Ramos (cell line): ENCODE data around the gene BPIFB6.

Experiments used
- in situ Hi-C: fragments of 300-500 bp; cut with MboI; formaldehyde crosslinking; loops from one replicate; pipeline ENCODE4 v1.14.3; 2022; ENCODE audit warnings: low sequenced_read_pairs; ENCODE audit not compliant: unreplicated experiment

Gene BPIFB6, protein sequence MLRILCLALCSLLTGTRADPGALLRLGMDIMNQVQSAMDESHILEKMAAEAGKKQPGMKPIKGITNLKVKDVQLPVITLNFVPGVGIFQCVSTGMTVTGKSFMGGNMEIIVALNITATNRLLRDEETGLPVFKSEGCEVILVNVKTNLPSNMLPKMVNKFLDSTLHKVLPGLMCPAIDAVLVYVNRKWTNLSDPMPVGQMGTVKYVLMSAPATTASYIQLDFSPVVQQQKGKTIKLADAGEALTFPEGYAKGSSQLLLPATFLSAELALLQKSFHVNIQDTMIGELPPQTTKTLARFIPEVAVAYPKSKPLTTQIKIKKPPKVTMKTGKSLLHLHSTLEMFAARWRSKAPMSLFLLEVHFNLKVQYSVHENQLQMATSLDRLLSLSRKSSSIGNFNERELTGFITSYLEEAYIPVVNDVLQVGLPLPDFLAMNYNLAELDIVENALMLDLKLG

DNA sequence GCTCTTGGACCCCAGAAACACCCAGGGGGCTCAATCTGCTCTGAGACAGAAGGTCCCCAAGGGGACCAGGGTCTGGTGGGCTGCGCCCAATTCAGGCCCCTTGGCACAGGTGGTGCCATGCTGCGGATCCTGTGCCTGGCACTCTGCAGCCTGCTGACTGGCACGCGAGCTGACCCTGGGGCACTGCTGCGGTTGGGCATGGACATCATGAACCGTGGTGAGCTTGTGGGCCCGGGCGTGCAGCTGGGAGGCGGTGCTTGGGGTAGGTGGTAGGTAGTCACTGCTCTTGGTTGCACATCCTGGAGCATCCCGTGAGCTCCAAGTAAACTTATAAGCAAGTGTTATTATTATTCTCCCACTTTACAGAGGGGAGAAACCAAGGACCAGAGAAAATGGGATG lies at the start of gene BPIFB6:
Gene BPIFB6, plus strand, starts transcription at position 118 of the 400 bp plus-strand sequence. Its CDS starts 0 bp downstream, at position 118.
- in situ Hi-C loops, result no loop called here

DNA sequence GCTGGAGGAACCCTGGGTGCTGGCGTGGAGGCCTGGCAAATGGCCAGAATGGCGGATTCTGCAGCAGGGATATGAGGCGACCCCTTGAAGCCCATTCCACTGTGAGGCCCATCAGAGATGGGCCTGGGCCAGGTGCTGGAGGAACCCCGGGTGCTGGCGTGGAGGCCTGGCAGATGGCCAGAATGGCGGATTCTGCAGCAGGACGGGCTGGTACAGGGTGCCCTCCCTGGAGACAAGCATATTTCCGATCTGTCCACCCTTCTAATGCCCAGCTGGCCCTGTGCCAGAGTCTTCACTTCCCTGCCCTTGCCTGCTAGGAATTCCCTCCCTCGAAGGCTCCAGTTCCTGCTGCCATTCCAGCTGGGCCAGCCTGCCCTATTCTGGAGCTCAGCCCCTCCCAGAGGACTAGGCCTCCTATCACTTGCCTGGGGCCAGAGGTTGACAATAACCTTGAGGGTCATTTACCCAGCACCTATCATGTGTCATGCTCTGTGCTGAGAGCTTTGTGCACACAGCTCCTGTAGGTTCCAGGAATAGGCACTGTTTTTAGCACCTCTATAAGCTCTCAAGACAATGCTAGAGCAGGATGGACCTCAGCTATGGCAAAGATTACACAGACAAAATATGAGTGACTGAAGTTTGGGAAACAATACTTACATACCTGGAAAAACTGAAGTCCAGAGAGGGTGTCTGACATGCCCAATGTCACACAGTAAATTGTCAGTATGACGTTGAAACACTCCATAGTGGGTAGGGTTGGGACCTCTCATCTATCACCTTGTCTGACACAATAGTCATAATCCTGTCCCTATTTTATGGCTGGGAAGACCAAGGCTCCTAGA lies 48.6 kb upstream of the BPIFB6 start:
- in situ Hi-C loops, result no loop called here

DNA sequence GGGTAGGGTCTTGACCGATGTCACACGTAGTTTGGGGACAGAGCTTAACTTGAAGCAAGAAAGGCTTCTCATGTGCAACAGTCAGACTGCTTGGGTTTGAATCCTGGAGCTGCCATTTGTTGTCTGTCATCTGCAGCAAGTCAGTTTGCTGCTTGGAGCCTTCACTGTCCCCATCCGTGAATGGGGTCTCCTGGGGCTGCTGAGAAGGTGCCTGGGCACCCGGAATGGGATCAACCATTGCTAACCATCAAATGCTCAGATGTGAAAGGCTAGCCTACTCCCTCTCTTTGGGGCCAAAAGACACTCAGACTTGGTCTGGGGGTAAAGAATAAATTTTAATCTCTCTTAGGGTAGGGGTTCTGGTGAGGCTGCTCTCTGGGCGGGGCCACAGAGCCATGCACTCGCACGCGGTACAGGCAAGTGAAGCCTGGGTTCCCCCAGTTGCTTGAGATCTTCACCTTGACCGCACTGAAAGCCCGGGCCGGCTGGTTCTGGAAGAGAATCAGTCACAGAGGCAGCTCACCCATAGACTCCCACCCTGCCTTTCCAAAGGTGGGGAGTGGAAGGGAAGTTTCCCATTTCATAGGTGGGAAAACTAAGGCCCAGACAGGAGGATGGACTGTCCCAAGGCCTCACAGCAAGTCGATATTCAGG lies 47.9 kb upstream of the BPIFB6 start:
- in situ Hi-C loops, result no loop called here

DNA sequence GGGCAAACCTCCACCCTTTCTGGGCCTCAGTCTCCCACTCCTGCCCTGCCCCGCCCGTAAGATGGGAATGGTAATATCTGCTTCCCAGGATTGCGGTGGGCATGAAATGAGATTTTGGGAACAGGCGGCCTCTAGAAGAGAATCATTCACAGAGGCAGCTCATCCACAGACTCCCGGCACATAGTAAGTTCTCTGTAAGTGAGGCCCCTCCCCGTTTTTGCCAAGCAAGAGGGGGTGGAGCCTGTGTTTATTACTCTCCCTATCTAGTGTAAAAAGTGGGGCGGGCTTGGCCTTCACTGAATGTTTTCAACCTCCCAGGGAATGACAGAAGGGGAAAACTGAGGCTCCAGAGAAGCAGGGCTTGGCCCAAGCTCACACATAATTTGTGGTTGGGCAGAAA lies 47.3 kb upstream of the BPIFB6 start:
- in situ Hi-C loops, result no loop called here

DNA sequence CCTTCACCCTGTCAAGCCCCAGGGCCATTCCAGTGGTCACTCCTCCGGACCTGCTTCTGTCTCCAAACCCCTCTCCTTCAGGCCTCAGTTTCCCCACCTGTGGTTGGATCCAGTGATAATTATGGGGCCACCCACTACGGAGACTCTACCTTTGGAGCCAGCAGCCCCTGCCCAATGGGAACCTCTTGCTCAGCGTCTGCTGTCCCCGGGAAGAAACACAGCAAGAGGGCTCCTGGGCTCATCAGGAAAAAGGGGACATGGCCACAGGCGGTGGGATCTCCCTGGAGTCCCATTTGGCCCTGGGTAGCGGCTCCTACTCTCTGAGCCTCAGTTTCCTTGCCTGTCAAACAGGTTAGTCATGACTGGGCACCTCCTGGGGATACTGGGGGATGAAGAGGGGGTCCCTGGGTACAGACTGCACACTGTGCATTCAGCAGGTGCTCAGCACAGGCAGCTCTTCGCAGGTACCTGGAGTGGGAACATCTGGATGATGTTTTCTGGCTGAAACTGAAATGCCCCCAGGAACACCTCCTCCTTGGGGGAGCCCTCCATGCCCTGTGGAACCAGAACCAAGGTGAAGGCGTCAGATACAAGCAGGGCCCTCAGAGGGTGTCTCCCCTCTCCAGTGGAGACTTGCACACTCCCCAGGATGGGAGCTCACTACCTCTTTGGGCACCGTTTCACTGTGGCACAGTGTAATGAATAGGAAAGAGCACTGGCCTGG lies 46.7 kb upstream of the BPIFB6 start:
- in situ Hi-C loops, result no loop called here

DNA sequence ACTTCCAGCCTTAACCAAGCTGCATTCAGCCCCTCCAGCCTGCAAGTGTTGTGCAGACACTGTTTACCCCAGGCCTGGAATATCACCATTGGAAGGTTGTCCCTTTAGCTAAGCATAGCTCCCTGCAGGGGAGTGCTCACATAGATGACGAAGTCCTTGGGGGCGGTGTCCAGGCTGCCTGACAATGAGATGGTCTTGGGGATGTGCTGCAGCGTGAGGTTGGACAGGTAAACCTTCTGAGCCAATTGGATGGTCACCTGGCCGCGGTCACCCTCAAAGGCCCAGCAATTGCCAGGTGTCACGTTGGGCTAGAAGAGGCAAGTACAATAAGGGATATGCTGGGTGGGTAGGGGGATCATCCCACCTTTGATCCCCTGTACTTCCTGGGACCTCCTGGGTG lies 45.9 kb upstream of the BPIFB6 start:
- in situ Hi-C loops, result no loop called here

DNA sequence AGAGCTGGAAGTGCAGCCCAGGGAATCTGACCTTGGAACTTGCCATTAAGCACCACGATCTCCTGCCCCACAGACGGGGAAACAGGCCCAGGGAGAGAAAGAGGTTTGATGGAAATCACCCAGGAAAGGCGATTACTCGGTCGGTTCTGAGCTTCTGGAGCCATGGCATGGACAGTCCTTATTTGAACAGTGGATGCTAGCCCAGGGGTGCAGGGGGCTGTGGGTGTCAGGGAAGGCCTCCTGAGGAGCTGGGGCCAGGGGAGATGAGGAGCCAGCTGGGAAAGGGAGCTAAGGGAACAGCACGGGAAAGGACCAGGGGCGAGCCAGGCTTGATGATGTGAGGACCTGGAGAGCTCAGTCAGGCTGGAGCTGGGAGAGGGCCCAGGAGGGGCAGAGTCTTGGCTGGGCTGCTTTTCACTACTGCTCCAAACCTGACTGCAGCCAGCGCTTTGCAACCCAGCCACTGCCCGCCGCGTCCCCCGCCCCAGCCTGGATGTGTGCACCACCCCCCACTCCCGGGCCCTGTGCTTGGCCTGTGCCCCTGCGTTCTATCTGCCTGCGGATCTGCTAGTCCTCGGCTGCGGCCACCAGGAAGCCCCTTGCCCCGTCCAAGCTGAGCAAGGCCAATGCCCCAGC lies 45.0 kb upstream of the BPIFB6 start:
- in situ Hi-C loops, result no loop called here

DNA sequence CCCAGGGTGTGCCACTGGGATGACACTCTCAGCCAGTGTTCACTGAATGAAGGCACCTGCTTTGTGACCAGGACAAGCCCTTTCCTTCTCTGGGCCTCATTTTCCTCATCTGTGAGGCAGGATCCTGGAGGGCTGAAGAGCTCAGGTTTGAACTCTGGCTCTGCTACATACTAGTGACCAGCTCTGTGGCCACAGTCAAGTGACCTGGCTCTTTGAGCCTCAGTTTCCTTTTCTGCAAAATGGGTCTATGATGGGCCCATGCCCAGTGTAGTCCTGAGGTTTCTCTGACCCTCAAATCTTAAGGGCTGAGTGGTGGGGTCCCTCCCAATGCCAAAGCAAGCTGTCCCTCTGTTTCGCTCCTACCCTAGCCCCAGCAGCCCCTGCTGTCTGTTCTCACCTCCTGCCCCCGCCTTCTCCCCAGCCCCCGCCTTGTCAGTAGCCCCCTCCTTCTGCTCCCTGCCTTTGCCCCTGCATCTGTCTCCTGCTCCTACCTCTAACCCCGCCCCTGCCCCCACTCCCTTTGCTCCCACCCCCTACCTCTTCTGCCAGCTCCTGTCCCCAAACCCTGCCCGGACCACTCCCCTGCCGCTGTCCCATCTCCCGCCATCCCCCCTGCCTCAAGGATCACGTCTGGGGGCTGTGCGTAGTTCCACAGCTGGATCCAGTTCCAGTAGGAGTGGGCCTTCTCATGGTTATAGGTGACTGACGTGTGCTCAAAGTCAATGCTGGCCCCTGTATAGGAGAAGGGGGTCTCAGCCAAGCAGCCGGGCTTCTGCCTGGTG lies 44.2 kb upstream of the BPIFB6 start:
- in situ Hi-C loops, result no loop called here

DNA sequence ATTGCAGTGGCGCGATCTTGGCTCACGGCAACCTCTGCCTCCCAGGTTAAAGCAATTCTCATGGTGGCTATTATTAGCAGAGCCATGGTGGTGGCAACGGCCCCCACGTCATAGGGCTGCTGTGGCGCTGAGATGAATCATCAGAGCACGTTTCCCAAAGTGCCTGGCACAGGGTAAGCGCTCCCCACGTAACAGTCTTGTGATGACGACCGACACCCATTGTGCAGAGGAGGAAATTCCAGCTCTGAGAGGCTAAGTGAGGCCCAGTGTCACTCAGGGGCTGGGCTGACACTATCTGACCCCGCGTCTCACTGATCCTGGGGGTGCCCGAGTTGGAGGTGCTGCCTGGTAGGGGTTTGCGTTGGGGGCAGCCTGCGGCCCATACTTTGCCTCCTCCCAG lies 43.4 kb upstream of the BPIFB6 start:
- in situ Hi-C loops, result no loop called here

DNA sequence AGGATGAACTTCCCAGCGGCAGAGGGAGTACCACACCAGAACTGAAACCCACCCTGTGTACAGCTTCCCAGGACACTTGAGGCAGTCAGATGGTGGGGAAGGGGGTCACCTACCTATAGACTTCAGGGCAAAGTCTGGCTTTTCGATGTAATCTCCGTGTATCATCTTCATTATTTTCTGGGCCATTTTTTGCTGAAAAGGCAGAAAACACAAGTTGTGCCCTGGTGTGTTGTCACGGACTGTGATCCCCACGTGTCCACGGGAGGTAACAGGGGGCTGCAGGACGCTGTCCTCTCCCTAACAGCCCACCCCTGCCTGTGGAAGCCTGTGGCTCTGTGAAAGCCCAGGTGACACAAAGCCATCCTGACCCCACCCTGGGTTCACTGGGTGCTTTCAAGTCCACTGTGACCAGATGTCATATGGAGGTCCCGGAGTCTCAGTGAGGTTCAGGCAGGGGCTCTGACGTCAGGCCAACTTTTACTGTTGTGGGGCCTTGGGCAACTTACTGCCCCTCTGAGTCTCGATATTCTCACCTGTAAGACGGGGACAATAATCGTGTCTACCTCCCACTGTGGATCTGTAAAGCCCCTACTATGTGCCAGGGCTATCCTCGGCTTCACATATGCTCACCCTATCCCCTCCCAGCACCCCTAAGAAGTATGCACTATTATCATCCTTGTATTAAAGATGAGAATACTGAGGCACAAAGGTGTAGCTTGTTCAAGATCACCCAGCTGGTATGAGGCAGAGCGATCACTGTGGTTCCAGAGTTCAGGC lies 41.8 kb upstream of the BPIFB6 start:
- in situ Hi-C loops, result no loop called here

DNA sequence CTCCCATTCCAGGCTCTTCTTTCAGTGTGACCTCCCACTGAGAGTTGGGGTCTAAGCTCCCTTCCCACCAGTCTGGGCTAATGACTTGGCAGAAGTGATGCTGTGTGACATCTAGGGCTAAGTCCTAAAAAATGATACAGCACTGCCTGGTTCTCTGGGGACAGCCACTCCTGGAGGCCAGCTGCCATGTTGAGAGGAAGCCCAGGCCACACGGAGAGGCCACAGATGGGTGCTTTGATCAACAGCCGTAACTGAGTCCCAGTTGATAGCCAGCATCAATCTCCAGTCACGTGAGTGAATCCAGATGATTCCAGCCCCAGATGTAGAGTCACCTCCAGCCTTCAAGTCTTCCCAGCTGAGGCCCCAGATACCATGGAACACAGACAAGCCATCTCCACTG lies 41.0 kb upstream of the BPIFB6 start:
- in situ Hi-C loops, result no loop called here

DNA sequence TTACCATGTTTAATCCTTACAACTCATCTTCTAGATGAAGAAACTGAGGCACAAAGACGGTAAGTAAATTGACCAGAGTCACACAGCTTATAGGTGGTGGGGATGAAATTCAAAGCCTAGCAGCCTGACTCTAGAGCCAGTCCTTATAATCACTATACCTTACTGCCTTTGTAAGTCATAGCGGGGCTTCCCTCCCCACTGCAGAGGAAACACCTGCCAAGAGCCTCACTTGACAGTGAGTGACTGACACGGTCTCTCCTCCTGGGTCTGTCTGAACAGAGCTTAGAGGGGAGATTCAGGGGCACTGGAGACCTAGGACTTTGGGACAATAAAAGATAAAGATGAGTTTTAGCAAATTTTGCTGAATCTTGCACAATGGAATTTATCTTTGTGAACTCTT lies 40.1 kb upstream of the BPIFB6 start:
- in situ Hi-C loops, result no loop called here

DNA sequence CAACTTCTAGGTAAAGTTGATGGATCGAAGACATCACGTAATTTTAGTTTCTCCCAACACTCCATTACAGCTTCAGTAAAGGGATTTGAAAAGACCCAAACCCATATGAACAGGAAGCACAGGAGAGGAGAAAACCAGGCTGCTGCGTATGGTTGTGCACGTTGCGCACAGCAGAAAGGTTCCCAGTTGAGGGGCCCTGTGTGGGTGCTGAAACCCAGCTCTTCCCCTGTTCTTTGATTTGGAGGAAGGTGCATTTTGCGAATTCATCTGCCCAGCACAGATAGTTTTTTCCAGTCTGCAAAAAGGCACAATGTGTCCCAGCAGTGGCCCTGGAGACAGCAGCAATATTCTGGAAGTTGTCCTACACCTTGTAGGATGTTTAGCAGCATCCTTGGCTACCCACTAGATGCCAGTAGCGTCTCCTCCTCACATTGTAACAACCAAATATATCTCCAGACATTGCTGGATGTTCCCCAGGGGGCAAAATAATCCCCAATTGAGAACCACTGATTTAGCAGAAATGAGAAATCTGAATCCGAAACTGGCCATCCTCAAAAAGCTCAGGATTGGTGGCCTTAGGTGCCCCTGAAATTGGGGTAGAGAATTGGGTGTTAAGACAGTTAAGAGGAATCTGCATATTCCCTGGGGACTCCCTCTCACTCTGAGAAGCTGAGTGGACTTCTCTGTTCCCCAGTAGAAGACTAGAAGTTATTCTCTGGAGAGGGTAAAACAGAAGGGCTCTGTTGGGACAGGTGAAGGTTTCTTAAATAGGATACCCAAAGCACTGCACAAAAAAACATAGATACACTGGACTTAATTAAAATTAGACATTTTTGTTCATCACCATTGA lies 39.4 kb upstream of the BPIFB6 start:
- in situ Hi-C loops, result no loop called here

DNA sequence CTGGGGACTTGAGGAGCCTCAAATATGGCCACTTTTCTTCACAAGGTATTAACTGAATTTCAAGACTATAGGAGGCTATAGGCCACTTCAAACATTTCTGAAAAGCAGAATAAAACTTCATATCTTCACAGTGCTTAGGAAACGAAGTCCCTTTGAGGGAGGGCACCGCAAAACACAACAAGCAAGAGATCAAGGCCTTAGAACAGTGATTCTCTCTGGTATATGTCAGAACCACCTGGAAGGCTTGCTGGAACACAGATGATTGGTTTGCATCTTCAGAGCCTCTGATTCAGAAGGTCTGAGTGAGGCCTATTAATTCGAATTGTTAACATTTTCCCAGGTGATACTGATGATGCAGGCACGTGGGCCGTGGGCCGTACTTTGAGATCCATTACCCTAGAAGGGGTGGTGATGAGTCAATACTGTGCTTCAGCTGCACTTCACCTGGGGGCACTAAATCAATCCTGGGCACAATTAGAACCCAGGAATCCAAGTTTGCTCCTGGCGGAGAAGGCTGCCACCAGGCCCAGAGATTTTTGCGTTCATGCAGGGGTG lies 37.9 kb upstream of the BPIFB6 start:
- in situ Hi-C loops, result no loop called here

DNA sequence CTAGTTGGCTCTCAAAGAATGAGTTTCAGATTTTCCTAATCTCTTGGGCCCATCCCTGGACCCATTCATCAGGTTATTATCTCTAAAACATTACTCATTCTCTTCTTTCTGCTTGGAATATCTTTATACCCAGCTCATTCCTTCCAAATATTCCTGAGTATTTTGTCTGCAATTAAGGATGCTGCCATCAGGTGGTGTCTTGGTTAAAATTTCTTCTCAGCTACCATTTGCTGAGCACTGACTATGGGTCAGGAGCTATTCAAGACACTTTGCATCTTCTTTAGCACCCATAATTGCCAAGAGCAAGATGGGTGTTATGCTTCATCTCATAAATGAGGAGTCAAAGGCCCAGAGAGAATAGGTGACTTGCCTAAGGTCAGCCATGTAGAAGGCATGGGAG lies 35.6 kb upstream of the BPIFB6 start:
- in situ Hi-C loops, result no loop called here

DNA sequence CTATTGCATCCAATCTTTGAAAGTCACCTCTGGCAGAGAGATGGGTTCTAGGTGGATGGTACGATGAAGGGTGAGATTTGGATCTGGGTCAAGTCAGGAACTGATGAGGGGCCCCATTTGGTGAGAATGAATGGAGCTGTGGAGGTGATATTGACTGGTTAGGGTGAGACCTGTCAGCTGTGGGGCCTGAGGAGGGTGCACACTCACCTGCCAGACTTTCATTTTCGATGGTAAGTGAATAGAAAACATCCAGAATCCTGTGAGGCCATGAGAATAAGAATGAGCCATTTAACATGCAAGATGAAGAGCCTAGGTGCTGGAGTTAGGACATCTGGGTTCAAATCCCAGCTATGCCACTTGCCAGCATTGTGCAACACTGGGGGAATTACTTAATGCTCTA lies 34.0 kb upstream of the BPIFB6 start:
- in situ Hi-C loops, result no loop called here

DNA sequence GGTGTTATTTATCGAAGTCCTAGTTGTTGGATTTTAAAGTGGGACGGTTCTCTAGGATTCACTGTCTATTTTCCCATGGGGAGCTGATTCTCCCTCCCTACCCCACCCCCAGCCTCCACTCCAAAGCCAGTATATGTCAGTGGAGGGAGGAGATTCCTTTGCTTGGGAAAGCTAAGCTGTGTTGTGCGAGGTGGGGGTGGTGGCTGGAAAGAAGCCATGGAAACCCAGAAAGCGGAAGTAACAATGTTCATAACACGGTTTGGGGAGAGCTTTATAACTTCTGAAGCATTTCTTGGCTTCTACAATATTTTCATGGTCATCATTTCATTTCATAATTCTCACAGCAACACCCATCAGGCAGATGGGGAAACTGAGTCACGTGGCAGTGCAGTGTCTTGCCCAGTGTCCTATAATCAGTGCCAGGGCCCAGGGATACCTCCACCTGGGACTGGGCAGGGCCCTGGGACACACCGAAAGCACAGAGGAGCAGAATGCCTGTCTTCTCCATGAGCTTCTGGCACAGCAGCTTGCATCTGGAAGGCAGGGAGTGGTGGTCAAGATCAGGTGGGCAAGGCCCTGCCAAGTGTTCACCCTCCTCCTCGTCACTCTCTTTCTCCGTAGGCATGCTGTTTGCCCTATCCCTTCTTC lies 31.7 kb upstream of the BPIFB6 start:
- in situ Hi-C loops, result no loop called here
